Stimulated activated CD4-positive, alpha-beta T cell treated with anti-CD3 and anti-CD28 coated beads, Interleukin-2, amount 100 ng/mL, for 48 hours (primary cell): Measurements from ENCODE around the gene NUP210.
"Not testable (repeated sequence)": the region's sequence is repeated elsewhere in the genome, so short reads cannot be mapped to it uniquely, and the experiment has no call there.

Experiments
- DNase-seq, 2 donors: peaks; one replicate each; pipeline ENCODE4 v3.0.0-alpha.2; 2020

Gene NUP210

DNA sequence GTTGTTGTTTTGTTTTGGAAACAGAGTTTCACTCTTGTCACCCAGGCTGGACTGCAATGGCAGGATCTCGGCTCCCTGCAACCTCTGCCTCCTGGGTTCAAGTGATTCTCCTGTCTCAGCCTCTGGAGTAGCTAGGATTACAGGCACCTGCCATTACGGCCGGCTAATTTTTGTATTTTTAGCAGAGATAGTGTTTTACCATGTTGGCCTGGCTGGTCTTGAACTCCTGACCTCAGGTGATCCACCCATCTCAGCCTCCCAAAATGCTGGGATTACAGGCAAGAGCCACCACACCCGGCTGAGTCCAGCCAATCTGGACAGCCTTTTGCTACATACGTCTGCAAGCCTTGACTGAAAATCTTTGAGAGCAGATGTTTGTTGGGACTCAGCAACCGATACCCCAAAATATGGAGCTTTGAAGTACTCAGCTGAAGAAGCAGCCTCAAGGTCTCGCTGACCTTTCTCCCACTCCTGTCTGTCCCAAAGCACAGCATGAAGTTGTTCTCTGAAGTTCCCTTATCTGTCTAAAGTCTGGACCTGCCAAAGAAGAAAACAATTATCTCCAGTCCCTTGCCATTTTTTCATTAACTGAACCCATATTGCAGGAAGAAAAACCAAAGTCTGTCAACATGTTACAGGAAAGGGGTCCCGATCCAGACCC, 9.6 kb upstream of the NUP210 start:
- no peak for DNase-seq

DNA sequence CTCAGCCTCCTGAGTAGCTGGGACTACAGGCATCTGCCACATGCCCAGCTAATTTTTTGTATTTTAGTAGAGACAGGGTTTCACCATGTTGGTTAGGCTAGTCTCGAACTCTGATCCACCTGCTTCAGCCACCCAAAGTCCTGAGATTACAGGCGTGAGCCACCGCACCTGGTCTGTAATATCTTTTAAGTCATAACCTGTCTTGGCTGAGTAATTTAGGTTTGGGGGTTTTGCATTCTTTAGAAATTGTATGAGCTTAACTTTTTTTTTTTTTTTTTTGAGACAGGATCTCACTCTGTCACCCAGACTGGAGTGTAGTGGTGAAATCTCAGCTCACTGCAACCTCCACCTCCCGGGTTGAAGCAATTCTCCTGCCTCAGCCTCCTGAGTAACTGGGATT, 8.6 kb upstream of the NUP210 start:
- not testable (repeated sequence) for DNase-seq

DNA sequence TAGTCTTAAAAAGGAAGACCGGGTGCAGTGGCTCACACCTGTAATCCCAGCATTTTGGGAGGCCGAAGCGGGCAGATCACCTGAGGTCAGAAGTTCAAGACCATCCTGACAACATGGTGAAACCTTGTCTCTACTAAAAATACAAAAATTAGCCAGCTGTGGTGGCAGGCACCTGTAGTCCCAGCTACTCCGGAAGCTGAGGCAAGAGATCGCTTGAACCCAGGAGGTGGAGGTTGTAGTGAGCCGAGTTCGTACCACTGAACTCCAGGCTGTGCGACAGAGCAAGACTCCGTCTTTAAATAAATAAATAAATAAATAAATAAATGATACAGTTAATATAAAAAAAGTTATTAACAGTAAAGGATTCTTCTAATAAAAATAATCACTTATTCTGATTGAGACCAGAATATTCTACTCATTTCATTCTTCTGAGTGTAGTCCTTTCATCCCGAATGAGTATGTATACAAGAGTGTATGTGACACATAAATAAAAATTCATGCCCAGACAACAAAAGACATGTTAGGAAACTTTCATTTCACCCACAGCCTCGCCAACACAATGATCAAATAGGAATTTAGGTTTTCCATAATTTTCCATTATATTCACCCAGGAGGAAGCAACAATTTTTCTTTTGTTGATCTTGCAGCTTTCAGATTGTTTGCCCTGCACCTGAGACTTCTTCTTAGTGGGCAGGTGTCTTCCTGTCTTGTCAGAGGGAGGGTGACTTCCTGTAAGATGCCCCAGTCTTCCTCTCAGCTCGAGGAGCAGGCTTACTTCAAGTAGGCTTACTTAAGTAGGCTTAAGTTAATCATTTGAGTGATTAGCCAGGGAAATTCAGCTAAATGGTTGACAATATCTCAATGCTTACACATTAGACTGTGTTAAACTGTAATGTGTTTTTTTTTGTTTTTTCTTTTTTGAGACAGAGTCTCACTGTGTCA, 7.8 kb upstream of the NUP210 start:
- no peak for DNase-seq

DNA sequence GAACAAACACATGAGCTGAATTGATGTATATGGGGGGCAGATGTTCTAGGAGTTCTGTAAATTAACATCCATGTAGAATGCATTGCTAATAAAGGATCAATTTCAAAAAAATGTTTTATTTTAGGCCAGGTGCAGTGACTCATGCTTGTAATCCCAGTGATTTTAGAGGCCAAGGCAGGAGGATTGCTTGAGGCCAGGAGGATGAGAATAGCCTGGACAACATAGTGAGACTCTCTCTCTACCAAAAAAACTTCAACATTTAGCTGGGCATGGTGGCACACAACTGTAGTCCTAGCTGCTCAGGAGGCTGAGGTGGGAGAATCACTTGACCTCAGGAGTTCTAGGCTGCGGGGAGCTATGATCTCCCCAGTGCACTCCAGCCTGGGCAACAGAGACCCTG, 6.5 kb upstream of the NUP210 start:
- DNase-seq: no peak

DNA sequence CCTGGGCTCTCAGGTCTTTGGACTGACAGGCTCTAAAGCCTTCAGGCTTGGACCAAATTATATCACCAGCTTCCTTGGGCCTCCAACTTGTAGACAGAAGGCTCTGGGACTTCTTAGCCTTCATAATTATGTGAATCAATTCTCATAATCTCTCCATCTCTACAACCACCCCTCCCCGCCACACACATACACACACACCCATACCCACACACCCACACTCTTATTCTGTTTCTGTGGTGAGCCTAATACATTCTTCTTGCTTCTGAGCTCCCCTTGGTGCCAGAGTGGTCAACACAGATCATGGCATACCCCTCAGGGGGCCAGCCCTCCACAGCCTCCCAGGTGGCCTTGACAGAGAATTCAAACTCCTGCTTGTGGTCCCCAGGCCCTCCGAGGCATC, 5.6 kb upstream of the NUP210 start:
- no peak for DNase-seq

DNA sequence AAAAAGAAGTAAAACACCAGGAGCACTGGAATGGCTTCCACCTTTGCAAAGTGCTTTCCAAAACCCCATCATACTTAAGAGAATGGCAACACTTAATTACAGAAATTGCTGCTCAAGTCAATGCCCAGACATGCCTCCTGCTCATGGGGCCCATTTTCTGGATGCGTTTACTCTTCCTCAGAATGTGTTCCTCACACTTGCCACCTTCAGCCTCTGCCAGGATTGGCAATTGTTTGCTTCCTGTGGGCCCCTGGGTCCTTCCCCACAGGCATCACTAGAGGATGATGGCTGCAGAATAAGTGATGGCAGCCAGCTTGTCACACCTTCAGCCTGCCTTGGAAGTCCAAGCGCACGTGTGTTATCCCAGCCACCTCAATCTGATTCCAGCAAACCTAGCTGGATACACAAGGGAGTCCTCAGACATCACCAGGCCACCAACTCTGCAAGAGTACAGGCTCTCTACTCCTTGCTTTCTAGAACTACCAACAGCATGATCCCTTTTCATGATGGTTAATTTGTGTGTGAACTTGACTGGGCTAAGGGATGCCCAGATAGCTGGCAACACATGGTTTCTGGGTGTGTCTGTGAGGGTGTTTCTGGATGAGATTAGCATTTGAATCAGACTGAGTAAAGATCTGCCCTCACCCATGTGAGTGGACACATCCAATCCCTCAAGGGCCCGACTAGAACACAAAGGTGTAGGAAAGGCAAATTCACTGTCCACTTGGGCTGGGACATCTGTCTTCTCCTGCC, 4.9 kb upstream of the NUP210 start:
- DNase-seq: no peak

DNA sequence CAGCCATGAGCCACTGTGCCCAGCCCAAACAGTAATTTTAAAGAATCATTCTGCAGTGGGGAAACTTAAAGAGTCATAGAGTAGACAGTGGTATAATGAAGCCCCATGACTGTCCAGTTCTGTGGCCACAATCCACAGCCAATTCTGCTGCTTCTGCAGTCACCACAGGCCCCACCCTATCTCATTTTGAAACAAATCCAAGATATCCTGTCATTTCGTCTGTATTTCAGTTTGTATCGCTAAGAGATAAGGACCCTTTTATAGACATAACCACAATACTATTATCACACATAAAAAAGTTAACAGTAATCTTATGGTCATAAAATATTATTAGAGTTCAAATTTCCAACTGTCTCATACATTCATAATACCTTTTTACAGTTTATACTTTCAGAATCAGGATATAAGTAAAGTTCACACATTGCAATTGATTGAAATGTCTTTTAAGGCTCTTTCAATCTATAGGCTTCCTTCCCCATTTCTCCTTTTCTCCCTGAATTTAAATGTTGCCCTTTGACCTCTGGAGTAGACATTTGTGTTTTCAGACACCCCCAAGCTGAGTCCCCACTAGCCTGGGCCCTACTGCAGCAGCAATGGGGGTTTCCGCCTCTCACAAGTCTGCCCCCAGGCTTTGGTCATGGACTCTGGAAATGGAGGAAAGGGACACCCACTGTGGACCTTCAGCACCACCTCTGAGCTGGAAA, 4.2 kb upstream of the NUP210 start:
- DNase-seq: no peak

DNA sequence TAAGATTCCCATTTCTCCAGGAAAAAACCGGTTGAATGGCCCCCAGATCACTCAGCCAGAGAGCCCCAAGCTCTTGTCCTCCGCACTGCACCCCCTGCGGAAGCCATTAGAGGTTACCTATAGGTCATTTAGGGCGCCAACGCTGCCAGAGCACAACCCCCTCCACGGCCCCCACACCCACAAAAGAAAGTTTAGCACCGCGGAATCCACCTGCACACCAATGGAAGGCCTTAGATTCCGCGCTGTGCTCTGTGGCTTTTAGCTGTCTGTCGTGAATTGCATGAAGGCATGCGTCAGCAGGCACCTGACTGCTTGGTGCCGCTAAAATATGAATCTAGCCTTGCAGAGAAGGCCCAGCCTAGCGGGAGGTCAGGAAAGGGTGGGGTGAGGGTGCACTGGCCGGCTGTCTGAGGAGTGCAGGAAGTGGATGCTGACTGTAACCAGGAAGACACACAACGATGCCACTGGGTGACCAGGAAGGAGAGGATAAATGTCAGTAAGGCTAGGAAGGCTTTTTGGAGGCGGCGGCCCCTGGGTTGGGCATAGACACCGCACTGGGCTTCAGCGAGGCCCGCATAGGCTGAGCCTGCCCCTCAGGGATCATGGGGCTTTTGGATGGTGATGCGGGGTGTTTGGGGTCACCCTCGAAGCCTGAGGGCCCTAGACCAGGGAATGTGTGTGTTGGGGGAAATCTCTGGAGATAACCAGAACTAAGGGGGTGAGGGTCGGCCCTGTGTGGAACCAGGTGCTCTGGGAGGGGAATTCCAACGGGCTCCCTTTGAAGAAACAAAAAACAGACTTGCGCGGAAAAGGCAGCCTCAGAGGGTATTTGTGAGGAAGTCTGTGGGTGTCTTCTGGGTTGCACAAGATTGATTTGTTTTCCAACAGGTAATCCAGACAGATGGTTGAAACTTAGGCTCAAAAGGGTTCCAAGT, 976 bp upstream of the NUP210 start:
- peak; percentile 58 to 63 for DNase-seq

DNA sequence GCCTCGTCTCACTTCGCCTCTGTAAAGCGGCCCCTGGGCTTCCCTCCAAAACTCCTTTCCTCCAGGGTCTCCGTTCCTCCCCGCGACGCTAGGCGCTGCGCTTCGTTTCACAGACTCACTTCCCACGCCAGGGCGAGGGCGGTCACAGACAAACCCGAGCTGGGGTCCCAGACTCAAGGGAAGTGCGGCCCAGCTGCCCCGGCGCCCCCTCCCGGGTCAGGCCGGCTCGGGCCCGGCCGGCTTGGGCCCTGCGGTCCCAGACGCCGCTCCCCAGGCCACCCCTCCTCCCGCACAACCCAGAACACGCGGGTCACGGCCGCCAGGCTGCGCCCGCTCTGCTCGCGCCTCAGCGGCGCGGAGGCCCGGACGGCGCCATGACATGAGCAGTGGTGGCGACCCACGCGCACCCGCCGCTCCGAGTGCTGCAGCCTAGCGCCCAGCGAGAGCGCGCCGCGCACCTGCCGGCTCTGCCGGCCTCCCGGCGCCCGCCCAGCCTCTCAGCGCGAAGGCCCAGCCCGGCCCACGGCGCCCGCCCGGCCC, 547 bp downstream of the NUP210 start:
- peak; percentile 23 to 49 for DNase-seq

DNA sequence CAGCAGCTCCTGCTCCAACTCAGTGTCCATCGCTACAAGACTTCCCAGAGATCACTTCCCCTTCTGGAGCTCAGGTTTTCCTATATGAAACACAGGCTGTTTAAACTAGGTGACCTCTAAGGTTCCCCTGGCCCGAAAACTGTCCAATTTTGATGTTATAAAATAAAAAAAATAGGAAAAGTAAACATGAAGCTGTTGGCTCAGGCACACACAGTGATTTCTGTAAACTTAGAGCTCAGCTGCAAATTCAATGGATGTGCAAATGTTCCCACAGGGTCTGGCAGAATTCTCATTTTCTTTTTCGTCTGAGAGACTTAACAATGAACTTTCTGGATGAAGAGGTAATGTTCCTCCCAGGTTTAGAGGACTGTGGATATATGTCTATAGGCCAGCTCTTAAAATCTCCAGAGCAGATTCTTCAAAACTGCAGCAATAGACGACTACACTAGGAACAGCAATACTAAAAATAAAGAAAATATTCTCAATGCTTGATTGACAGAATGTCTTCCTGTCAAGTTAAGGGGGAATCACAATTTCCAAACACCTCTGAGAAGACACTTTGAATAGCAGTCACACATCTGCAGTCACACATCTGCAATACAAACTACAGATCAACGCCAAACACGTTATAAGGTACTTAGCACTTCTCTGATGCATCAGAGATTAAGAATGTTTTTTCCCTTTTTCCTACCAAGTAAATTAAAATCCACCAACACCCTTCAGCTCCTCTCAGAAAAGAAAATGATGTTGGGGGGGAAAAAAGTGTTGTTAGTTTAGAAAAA, 2.8 kb downstream of the NUP210 start:
- DNase-seq: no peak

DNA sequence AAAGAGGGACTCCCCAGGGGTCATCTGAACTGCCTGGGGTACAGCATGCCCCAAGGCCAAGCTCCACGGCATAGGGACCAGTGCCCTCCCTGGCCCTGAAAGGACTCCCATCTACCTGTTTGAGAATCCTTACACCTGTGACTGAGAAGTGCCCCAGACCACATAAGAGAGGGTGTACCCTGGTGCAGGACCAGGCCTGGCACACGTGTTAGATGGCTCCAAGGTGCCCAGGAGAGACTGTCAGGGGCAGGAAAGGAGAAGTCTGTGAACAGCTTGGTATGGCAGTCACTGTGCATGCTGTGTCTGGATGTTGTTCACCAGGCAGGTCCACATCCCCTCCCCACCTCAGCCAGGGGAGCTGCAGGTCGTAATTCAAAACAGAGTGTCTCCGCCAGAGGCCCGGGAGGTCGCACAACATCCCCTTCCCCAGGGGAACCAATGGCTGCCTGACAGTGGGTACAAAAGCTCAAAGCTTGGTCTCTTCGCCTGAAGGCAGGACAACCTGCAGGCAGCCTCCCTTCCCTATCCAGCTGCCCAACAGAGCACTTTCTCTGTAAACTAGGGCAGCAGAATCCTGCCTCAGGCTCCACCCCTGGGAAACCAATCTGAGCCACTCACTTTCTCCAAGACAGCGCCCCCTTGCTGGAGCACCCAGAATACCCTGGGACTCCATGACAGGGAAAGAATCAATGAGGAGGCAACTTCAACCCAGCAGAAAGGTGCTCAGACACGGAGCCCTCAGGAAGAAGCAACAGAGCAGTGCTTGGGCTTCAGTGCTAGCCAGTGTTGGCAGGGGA, 3.9 kb downstream of the NUP210 start:
- no peak for DNase-seq

DNA sequence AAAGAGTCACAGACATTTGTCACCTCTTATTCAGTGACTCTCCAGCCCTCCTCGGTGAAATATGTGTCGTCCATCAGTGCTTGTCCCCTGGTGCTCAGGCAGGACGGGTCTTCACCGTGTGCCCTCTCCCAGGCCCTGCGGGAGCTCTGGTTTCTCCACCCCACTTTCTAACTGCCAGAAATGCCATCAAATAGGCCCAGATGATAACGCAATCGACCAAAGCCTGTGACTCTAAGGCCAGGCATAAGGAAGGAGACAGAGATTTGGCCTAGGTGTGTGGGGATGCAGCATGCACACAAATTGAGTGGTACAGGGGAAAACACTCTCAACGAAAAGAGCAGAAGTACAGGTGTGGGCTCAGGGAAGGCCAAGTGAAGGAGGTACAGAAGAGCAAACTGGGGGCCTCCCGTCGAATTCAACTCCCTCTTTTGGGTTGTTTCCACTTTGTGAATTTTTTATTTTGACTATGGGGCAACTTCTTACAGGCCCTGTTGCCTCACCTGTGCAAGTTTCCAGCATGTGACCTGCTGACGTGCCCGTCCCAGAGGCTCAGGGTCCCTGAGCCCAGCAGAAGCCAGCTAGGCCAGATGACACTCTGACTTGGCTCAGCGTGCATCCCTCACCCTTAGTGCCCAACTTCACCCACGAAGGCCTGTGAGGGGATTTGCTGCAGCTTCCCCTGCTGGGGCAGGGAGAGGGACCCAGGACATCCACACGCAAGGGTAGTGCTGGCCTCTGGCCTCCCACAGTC, 4.7 kb downstream of the NUP210 start:
- DNase-seq: no peak

DNA sequence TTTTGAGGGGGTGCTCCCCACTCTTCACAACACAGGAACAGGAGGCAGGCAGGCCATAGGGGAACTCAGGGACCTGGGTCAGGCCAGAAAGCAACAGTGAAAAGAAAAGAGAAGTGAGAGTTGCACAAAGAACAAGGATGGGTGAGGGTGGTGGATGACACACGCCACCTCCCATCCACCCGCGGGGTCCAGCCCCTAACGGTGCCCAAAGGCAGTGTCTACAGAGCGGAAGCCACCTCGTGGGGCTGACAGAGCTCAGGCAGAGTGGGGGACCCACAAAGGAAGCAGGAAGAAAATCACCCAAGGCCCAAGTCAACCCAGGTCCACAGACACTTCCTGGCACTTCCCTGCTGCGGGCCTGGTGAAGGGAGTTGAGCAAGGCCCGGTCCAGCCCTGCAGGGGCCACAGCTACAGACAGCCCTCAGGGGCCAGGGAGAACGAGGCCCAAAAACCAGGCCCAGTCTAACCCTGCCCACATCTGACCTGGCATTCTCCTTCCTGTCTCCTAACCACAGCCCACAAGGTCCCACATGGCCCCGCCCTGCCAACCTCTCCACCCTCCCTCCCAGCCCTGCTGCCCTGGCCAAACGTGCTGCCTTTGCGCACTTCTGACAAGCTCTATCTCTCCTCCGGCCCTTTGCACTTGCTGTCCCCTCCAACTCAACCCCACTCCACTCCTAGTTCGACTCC, 5.9 kb downstream of the NUP210 start:
- DNase-seq: peak; percentile 50 to 57

DNA sequence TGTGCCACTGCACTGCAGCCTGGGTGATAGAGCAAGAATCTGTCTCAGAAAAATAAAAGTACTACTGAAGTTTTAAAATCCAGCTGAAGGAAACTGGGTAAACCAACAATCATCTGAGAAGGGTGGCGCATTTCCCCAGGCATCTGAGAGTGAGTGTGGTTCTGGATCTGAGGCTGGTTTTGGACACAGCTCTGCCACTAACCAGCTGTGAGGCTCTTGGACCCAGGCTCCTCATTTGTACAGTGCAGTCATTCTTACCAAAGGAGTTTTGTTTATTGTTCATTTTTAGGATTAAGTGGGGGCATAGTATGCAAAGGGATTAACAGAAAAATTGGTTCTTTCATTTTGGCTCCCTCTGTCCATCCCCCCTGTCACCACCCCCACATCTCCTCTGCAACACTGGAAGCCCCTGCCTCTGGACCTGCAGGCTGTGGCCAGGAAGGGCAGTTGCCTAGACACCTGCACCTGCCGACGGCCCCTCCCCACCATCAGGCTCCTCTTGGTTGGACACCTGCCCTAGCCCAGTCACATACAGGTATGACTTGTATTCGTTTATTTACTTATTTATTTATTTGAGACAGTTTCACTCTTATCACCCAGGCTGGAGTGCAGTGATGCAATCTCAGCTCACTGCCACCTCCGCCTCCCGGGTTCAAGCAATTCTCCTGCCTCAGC, 8.8 kb downstream of the NUP210 start:
- DNase-seq: no peak

DNA sequence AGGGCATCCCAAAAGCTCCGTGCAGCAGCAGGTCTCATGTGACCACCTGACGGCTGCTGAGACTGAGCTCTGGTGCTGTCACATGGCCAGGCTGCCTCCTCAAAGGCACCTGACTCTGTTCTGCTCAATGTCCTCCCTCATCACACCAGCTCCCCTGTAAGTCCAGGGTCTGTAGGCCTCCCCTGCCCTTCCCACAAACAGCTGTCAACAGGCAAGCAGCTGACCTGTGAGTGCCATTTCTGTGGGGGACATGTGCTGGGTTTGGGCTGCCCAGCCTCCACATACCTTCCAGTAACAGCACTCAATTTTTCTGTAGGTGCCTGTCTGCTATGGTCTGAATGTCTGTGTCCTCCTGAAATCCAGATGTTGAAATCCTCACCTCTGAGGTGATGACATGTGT, 11.2 kb downstream of the NUP210 start:
- DNase-seq: no peak

DNA sequence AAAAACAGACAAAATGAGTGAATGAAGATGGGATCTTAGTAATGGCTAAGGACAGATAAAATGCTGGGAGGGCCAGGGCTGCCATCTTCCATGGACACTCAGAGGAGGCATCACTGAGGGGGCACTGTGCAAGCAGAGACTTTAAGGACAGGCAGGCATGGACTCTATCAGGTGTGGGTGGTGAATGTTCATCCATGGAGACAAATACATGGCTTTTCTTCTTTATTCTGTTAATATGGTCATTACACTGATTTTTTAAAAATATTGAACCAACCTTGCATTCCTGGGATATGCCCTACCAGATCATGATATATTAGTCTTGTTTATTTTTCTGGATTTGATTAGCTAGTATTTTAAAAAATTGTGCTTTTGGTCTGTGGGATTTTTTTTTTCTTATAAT, 12.2 kb downstream of the NUP210 start:
- DNase-seq: no peak

DNA sequence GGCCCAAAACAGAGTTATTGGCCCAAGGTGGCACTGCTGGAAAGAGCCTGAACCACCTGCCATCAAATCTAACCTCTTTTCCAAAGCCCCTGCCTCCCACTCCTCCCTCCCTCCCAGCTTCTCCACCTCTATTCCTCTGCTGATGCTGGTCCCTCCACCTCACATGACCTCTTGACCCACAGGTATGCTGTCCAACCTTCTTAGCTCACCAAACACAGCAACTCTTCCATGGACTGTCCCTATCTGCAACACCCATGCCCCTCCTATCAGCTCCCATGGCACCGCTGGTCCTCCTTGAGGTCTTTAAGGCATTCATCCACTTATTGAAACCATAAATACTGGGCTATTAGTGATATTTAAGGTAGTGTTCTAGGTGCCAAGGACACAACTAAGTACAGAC, 12.6 kb downstream of the NUP210 start:
- no peak for DNase-seq

DNA sequence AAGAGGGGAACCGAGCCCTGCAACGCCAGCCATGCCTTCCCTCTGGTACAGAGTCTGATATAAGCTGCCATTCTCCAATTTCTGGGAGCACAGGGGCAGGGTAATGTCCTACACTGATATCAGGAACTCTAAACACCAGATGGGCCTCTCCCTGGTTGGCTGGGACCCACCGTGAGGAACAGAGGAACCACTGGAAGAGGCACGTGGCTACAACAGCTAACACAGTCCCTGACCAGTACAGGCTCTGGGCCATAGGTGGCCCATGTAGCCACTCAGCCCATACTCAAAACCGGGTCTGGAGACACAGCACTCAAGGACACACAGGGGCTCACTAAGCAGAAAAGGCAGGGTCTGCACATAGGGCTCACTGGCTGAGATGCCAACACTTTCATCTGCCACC, 13.9 kb downstream of the NUP210 start:
- DNase-seq: no peak
